Neural cell (in vitro differentiated cells): Measurements from ENCODE around the gene TCN1.

Experiments
- CTCF ChIP-seq: fragments of 450-650 bp; IDR thresholded peaks from 2 replicates; pipeline ENCODE4 v1.5.1; 2014; ENCODE audit warnings: antibody characterized with exemption, mild to moderate bottlenecking, moderate library complexity; ENCODE audit not compliant: poor library complexity, severe bottlenecking
- EP300 ChIP-seq: fragments of 450-650 bp; conservative IDR thresholded peaks from 2 replicates; pipeline ENCODE4 v1.6.1; 2014; ENCODE audit warnings: antibody characterized with exemption, mild to moderate bottlenecking, moderate library complexity; ENCODE audit not compliant: poor library complexity, severe bottlenecking
- EZH2 ChIP-seq: fragments of 200-600, 300-800 bp; shearing (Covaris generic), sonication (generic); IDR thresholded peaks from 2 replicates; pipeline ENCODE4 v1.6.1; 2014; ENCODE audit warnings: antibody characterized with exemption, low read length, borderline replicate concordance, mild to moderate bottlenecking; ENCODE audit not compliant: insufficient read depth, poor library complexity, severe bottlenecking
- MXI1 ChIP-seq: fragments of 450-650 bp; conservative IDR thresholded peaks from 2 replicates; pipeline ENCODE4 v1.6.1; 2014; ENCODE audit warnings: antibody characterized with exemption, mild to moderate bottlenecking; ENCODE audit not compliant: poor library complexity, severe bottlenecking
- POLR2AphosphoS5 ChIP-seq: IDR thresholded peaks from 2 replicates; pipeline ENCODE4 v1.6.1; 2012
- RAD21 ChIP-seq: fragments of 450-650 bp; conservative IDR thresholded peaks from 2 replicates; pipeline ENCODE4 v1.6.1; 2014; ENCODE audit warnings: antibody characterized with exemption, mild to moderate bottlenecking, moderate library complexity
- REST ChIP-seq: IDR thresholded peaks from 2 replicates; pipeline ENCODE4 v1.6.1; 2012; ENCODE audit warnings: borderline replicate concordance
- SMC3 ChIP-seq: fragments of 450-650 bp; conservative IDR thresholded peaks from 2 replicates; pipeline ENCODE4 v1.6.1; 2014; ENCODE audit warnings: antibody characterized with exemption, mild to moderate bottlenecking, moderate library complexity; ENCODE audit not compliant: poor library complexity
- TAF1 ChIP-seq: IDR thresholded peaks from 2 replicates; pipeline ENCODE4 v1.6.1; 2012; ENCODE audit warnings: low read depth

GRCh38 chr11:59894616-59895015, 28.3 kb upstream of the TCN1 start:
- TF ChIP-seq RAD21 = no peak
- TF ChIP-seq CTCF = no peak
- no peak for TF ChIP-seq EZH2
- TF ChIP-seq MXI1 = no peak
- no peak for TF ChIP-seq REST
- TF ChIP-seq TAF1 = no peak
- TF ChIP-seq SMC3 = no peak
- TF ChIP-seq POLR2AphosphoS5 = no peak
- TF ChIP-seq EP300 = no peak
